Kidney epithelial cell (primary cell): ENCODE results near the gene ATG2B. TPM values are rescaled to one million over a fixed set of nuclear protein-coding genes. Genes with fewer than 3 reads are reported as not detected.

Source experiments
- DNase-seq: peaks from one replicate; pipeline ENCODE4 v3.0.0-alpha.2; 2010; ENCODE audit warnings: low read depth
- H3K27me3 ChIP-seq: 2 replicates; pipeline ENCODE4 v1.6.0; 2011; ENCODE audit warnings: low read length; ENCODE audit not compliant: control insufficient read depth, insufficient read depth
- H3K36me3 ChIP-seq: 2 replicates; pipeline ENCODE4 v1.5.1; 2011; ENCODE audit warnings: low read length; ENCODE audit not compliant: control insufficient read depth, insufficient read depth
- H3K4me3 ChIP-seq: 2 replicates; pipeline ENCODE4 v1.5.1; 2011; ENCODE audit warnings: low read depth, mild to moderate bottlenecking, control low read depth, low read length
- CTCF ChIP-seq: IDR thresholded peaks from 2 replicates; pipeline ENCODE4 v1.5.1; 2011; ENCODE audit warnings: mild to moderate bottlenecking, moderate library complexity, low read length, control low read depth, inconsistent platforms; ENCODE audit not compliant: insufficient read depth, poor library complexity, severe bottlenecking
- total RNA-seq: library from RNA; depleted of rRNA; stranded (reverse); fragments of >200 nt; gene quantifications from 2 replicates; pipeline ENCODE4 v1.2.3, GENCODE V29; 2015

Gene ATG2B
- total RNA-seq, 1 donor from 2014 or later = 12.0 TPM

- Histone ChIP-seq H3K36me3 (no peaks in the 10 kb centered on the region), H3K27me3 (no peaks in the 10 kb centered on the region), H3K4me3 (no peak overlapping the region)
- no peak for TF ChIP-seq CTCF
- no peak for DNase-seq
Observed at GRCh38 chr14:96272777-96273473, 90.2 kb downstream of the ATG2B start.

GRCh38 chr14:96271421-96271762, 91.7 kb downstream of the ATG2B start:
- Histone ChIP-seq H3K4me3 (no peak overlapping the region), H3K36me3 (no peaks in the 10 kb centered on the region), H3K27me3 (no peaks in the 10 kb centered on the region)
- DNase-seq = no peak
- no peak for TF ChIP-seq CTCF

- Histone ChIP-seq H3K4me3 (no peak overlapping the region), H3K27me3 (no peaks in the 10 kb centered on the region), H3K36me3 (no peaks in the 10 kb centered on the region)
- DNase-seq = no peak
- TF ChIP-seq CTCF = no peak
Observed at GRCh38 chr14:96270565-96271420, 92.3 kb downstream of the ATG2B start.

GRCh38 chr14:96269359-96269710, 93.8 kb downstream of the ATG2B start:
- no peak for DNase-seq
- TF ChIP-seq CTCF = no peak
- Histone ChIP-seq H3K36me3 (no peaks in the 10 kb centered on the region), H3K4me3 (no peak overlapping the region), H3K27me3 (no peaks in the 10 kb centered on the region)

- Histone ChIP-seq H3K36me3 (no peaks in the 10 kb centered on the region), H3K4me3 (no peak overlapping the region), H3K27me3 (no peaks in the 10 kb centered on the region)
- no peak for TF ChIP-seq CTCF
- DNase-seq = peak; percentile 86
Observed at GRCh38 chr14:96268431-96269358, 94.4 kb downstream of the ATG2B start.
